NT2/D1 (cell line): ENCODE results near the gene TMEM244.
A peak's percentile ranks its signal among the peaks of the same experiment; 100 is the strongest.

ENCODE experiments used
- DNase-seq: peaks from one replicate; pipeline ENCODE4 v3.0.0-alpha.2; 2011; ENCODE audit warnings: low read depth, low spot score
- H3K27me3 ChIP-seq: 2 replicates; pipeline ENCODE4 v1.6.0; 2011; ENCODE audit warnings: mild to moderate bottlenecking; ENCODE audit not compliant: insufficient read length, insufficient read depth
- H3K36me3 ChIP-seq: 2 replicates; pipeline ENCODE4 v1.6.1; 2011; ENCODE audit warnings: mild to moderate bottlenecking, low read length, mixed read lengths; ENCODE audit not compliant: insufficient read depth, insufficient read length
- H3K4me1 ChIP-seq: 2 replicates; pipeline ENCODE4 v1.5.1; 2011; ENCODE audit not compliant: insufficient read depth, insufficient read length
- H3K4me3 ChIP-seq: 2 replicates; pipeline ENCODE4 v1.5.1; 2011; ENCODE audit warnings: low read depth; ENCODE audit not compliant: insufficient read length
- H3K9ac ChIP-seq: 2 replicates; pipeline ENCODE4 v1.6.0; 2011; ENCODE audit warnings: low read depth; ENCODE audit not compliant: insufficient read length
- H3K9me3 ChIP-seq: 2 replicates; pipeline ENCODE4 v1.5.1; 2011; ENCODE audit warnings: mild to moderate bottlenecking, low read length; ENCODE audit not compliant: insufficient read depth
- SUZ12 ChIP-seq: IDR thresholded peaks from 2 replicates; pipeline ENCODE4 v1.6.1; 2011; ENCODE audit not compliant: insufficient read length, insufficient read depth; ENCODE audit errors: extremely low read depth
- YY1 ChIP-seq: IDR thresholded peaks from 2 replicates; pipeline ENCODE4 v1.6.1; 2011; ENCODE audit not compliant: insufficient read length, insufficient read depth
- ZNF274 ChIP-seq: IDR thresholded peaks from 2 replicates; pipeline ENCODE4 v1.6.1; 2011; ENCODE audit warnings: mild to moderate bottlenecking, low read depth, low read length

The TMEM244 gene

GRCh38 chr6:129852257-129852858 is 8.8 kb downstream of the TMEM244 start:
- Histone ChIP-seq H3K4me1 (no peaks in the 10 kb centered on the region), H3K9me3 (no peaks in the 10 kb centered on the region), H3K36me3 (no peaks in the 10 kb centered on the region), H3K27me3 (no peaks in the 10 kb centered on the region), H3K9ac (no peak overlapping the region), H3K4me3 (no peak overlapping the region)
- DNase-seq: no peak
- no peak for TF ChIP-seq ZNF274
- TF ChIP-seq SUZ12: no peak
- TF ChIP-seq YY1: no peak

GRCh38 chr6:129849456-129849855 is 11.7 kb downstream of the TMEM244 start:
- H3K27me3 ChIP-seq: no peaks in the 10 kb centered on the region
- no peak overlapping the region for H3K9ac ChIP-seq
- no peak overlapping the region for H3K4me3 ChIP-seq
- no peak for TF ChIP-seq YY1
- TF ChIP-seq SUZ12: no peak
- no peak for TF ChIP-seq ZNF274
- no peaks in the 10 kb centered on the region for H3K36me3 ChIP-seq
- H3K4me1 ChIP-seq: no peaks in the 10 kb centered on the region
- DNase-seq: no peak
- no peaks in the 10 kb centered on the region for H3K9me3 ChIP-seq

GRCh38 chr6:129846761-129847160 is 14.4 kb downstream of the TMEM244 start:
- Histone ChIP-seq H3K4me1 (no peaks in the 10 kb centered on the region), H3K4me3 (no peak overlapping the region), H3K9ac (no peak overlapping the region), H3K36me3 (no peaks in the 10 kb centered on the region), H3K27me3 (no peaks in the 10 kb centered on the region), H3K9me3 (no peaks in the 10 kb centered on the region)
- TF ChIP-seq YY1: no peak
- no peak for TF ChIP-seq ZNF274
- no peak for TF ChIP-seq SUZ12
- no peak for DNase-seq

GRCh38 chr6:129845696-129846095 is 15.4 kb downstream of the TMEM244 start:
- Histone ChIP-seq H3K4me3 (no peak overlapping the region), H3K27me3 (no peaks in the 10 kb centered on the region), H3K9ac (no peak overlapping the region), H3K4me1 (no peaks in the 10 kb centered on the region), H3K36me3 (no peaks in the 10 kb centered on the region), H3K9me3 (no peaks in the 10 kb centered on the region)
- TF ChIP-seq YY1 (no peak), SUZ12 (no peak), ZNF274 (no peak)
- no peak for DNase-seq

- Histone ChIP-seq H3K4me3 (no peak overlapping the region), H3K36me3 (no peaks in the 10 kb centered on the region), H3K27me3 (no peaks in the 10 kb centered on the region), H3K9me3 (no peaks in the 10 kb centered on the region), H3K9ac (no peak overlapping the region), H3K4me1 (no peaks in the 10 kb centered on the region)
- TF ChIP-seq ZNF274: no peak
- no peak for TF ChIP-seq YY1
- no peak for TF ChIP-seq SUZ12
- peak; percentile 50 for DNase-seq
Measured at GRCh38 chr6:129844118-129844891, 16.8 kb downstream of the TMEM244 start.

- Histone ChIP-seq H3K9me3 (no peaks in the 10 kb centered on the region), H3K36me3 (no peaks in the 10 kb centered on the region), H3K9ac (no peak overlapping the region), H3K27me3 (no peaks in the 10 kb centered on the region), H3K4me3 (no peak overlapping the region), H3K4me1 (no peaks in the 10 kb centered on the region)
- no peak for TF ChIP-seq ZNF274
- no peak for DNase-seq
Measured at GRCh38 chr6:129843573-129843972, 17.5 kb downstream of the TMEM244 start.

GRCh38 chr6:129842881-129843409 is 18.2 kb downstream of the TMEM244 start:
- H3K9ac ChIP-seq: no peak overlapping the region
- H3K9me3 ChIP-seq: no peaks in the 10 kb centered on the region
- TF ChIP-seq SUZ12: no peak
- no peak for TF ChIP-seq YY1
- no peak for TF ChIP-seq ZNF274
- H3K36me3 ChIP-seq: no peaks in the 10 kb centered on the region
- no peak for DNase-seq
- H3K27me3 ChIP-seq: no peaks in the 10 kb centered on the region
- H3K4me1 ChIP-seq: no peaks in the 10 kb centered on the region
- no peak overlapping the region for H3K4me3 ChIP-seq
